Kidney (tissue), 14 donors: ENCODE measurements around the gene LRRC41. TPM values are rescaled to one million over a fixed set of nuclear protein-coding genes. Genes with fewer than 3 reads are reported as not detected.

ENCODE experiments used
- DNase-seq, 5 donors: peaks; one replicate each; pipeline ENCODE4 v3.0.0-alpha.2; 2013 to 2020
- FAIRE-seq: peaks from 2 replicates; lab custom pipeline; 2012; peaks lifted over from hg19 to GRCh38; lab: Jason Lieb, UNC
- H3K27ac ChIP-seq, 2 donors: one replicate each; pipeline ENCODE4 v1.7.0; 2013; ENCODE audit warnings: low read depth in 2 of 2, low read length in 2 of 2, inconsistent platforms in 1 of 2
- H3K27me3 ChIP-seq: one replicate; pipeline ENCODE4 v1.7.1; 2013; ENCODE audit warnings: low read length, inconsistent platforms; ENCODE audit not compliant: control insufficient read depth, insufficient read depth
- H3K36me3 ChIP-seq, 3 donors: one replicate each; pipeline versions ENCODE4 v1.7.0 to v1.7.1; 2013; ENCODE audit warnings: low read length in 3 of 3, control low read depth in 1 of 3, inconsistent platforms in 1 of 3; ENCODE audit not compliant: insufficient read depth in 3 of 3, control insufficient read depth in 2 of 3
- H3K4me1 ChIP-seq, 3 donors: one replicate each; pipeline versions ENCODE4 v1.7.0 to v1.7.1; 2013; ENCODE audit warnings: low read length in 3 of 3, inconsistent platforms in 1 of 3, low read depth in 1 of 3; ENCODE audit not compliant: control insufficient read depth in 2 of 3, insufficient read depth in 2 of 3
- H3K4me3 ChIP-seq, 3 donors: one replicate each; pipeline versions ENCODE4 v1.7.0 to v1.8.1; 2013; ENCODE audit warnings: low read length in 3 of 3, control low read depth in 1 of 3, inconsistent platforms in 1 of 3
- H3K9ac ChIP-seq, 3 donors: one replicate each; pipeline versions ENCODE4 v1.7.0 to v1.7.1; 2013; ENCODE audit warnings: low read length in 3 of 3, control low read depth in 1 of 3, inconsistent platforms in 1 of 3
- H3K9me3 ChIP-seq, 3 donors: one replicate each; pipeline versions ENCODE4 v1.7.0 to v1.7.1; 2013; ENCODE audit warnings: low read length in 3 of 3, control low read depth in 1 of 3, inconsistent platforms in 1 of 3; ENCODE audit not compliant: control insufficient read depth in 2 of 3, insufficient read depth in 1 of 3
- CTCF ChIP-seq: IDR thresholded peaks from 3 replicates; pipeline ENCODE4 v1.5.1; 2012; ENCODE audit warnings: mild to moderate bottlenecking, moderate library complexity, borderline replicate concordance; ENCODE audit not compliant: insufficient read depth; ENCODE audit errors: extremely low read depth
- intact Hi-C: fragments of 100-400 bp; cut with DNase I; formaldehyde crosslinking; loops from one replicate; pipeline ENCODE4 v1.11.1; 2022
- polyA plus RNA-seq: library from polyadenylated mRNA; stranded (reverse); fragments of 350-450 nt; fragmentation: Illumina TruSeq; extraction: RNeasy Lipid Tissue Mini Kit (QIAGEN cat#74804); gene quantifications from one replicate; pipeline ENCODE4 v1.2.3, GENCODE V29; 2014; ENCODE audit warnings: low read depth, low replicate concordance; ENCODE audit not compliant: insufficient read depth
- total RNA-seq: library from RNA; stranded (reverse); fragmentation: NEBNext Ultra II Directional; extraction: Animal tissue kit (Norgen Biotek cat#: 25700); gene quantifications from one replicate; pipeline ENCODE4 v1.2.1, GENCODE V29; 2021
- donor health status: control.
- donor health status: control.
- donor health status: control.
- donor health status: control.
- donor health status: control.
- donor health status: DM: yes; HTN: yes; CAD: no.
- donor health status: Normal renal cell carcinoma (clear cell type).

Gene LRRC41
- total and polyA plus RNA-seq, 2 donors from 2014 or later = 37.4 to 59.6 TPM

- Histone ChIP-seq H3K27me3 (no peaks in the 10 kb centered on the region), H3K27ac (no peak overlapping the region), H3K9me3 (no peaks in the 10 kb centered on the region), H3K4me1 (no peaks in the 10 kb centered on the region), H3K9ac (no peak overlapping the region), H3K4me3 (no peak overlapping the region), H3K36me3 (peaks cover 6 to 36% (median 20%) of the 10 kb centered on the region in 3 donors)
- FAIRE-seq = no peak
- intact Hi-C loops = no loop called here
- no peak for TF ChIP-seq CTCF
- DNase-seq = no peak
Observed at GRCh38 chr1:46284058-46284457, 19.4 kb downstream of the LRRC41 start.

- Histone ChIP-seq H3K4me1 (no peaks in the 10 kb centered on the region), H3K9me3 (no peaks in the 10 kb centered on the region), H3K9ac (no peak overlapping the region), H3K36me3 (peaks cover 4 to 19% (median 17%) of the 10 kb centered on the region in 3 donors), H3K4me3 (no peak overlapping the region), H3K27ac (no peak overlapping the region), H3K27me3 (no peaks in the 10 kb centered on the region)
- no peak for FAIRE-seq
- intact Hi-C loops = no loop called here
- DNase-seq = no peak
- no peak for TF ChIP-seq CTCF
Observed at GRCh38 chr1:46281021-46281420, 22.4 kb downstream of the LRRC41 start.

- FAIRE-seq = no peak
- TF ChIP-seq CTCF = no peak
- intact Hi-C loops = no loop called here
Observed at GRCh38 chr1:46280092-46280491, 23.3 kb downstream of the LRRC41 start.

GRCh38 chr1:46278807-46279206 lies 24.6 kb downstream of the LRRC41 start:
- Histone ChIP-seq H3K9me3 (no peaks in the 10 kb centered on the region), H3K4me1 (no peaks in the 10 kb centered on the region), H3K36me3 (peaks cover 0 to 12% (median 12%) of the 10 kb centered on the region in 3 donors), H3K27ac (no peak overlapping the region), H3K9ac (no peak overlapping the region), H3K27me3 (no peaks in the 10 kb centered on the region), H3K4me3 (no peak overlapping the region)
- intact Hi-C loops = no loop called here
- DNase-seq = no peak
- no peak for TF ChIP-seq CTCF
- no peak for FAIRE-seq

More at GRCh38 chr1:46280092-46280491, 23.3 kb downstream of the LRRC41 start:
- no peak overlapping the region for H3K27ac ChIP-seq
- no peaks in the 10 kb centered on the region for H3K27me3 ChIP-seq
- peaks cover 4 to 17% (median 16%) of the 10 kb centered on the region in 3 donors for H3K36me3 ChIP-seq
- no peak overlapping the region for H3K4me3 ChIP-seq
- no peak overlapping the region for H3K9ac ChIP-seq
- no peaks in the 10 kb centered on the region for H3K4me1 ChIP-seq
- H3K9me3 ChIP-seq = no peaks in the 10 kb centered on the region
- no peak for DNase-seq
